Ramos (cell line): ENCODE measurements around the gene NOP56.

Experiments used
- in situ Hi-C: fragments of 300-500 bp; cut with MboI; formaldehyde crosslinking; loops from one replicate; pipeline ENCODE4 v1.14.3; 2022; ENCODE audit warnings: low sequenced_read_pairs; ENCODE audit not compliant: unreplicated experiment

NOP56 gene

DNA sequence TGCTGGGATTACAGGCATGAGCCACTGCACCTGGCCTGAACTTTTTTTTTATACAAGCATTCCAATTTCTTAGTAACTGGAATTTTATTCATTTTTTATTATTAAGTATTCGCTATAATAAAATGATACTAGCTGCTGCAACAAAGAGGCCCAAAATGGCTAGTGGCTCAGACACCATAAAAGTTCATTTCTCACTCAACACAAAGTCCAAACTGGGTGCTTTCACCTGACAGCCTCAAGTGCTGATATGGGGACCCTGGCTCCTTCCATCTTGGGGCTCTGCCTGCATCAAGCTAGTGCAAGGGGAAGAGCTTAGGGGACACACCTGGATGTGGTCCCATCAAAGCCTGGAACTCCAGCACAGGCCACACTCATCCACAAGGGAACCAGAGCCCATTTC lies 12.2 kb upstream of the NOP56 start:
- in situ Hi-C loops, result no loop called here

DNA sequence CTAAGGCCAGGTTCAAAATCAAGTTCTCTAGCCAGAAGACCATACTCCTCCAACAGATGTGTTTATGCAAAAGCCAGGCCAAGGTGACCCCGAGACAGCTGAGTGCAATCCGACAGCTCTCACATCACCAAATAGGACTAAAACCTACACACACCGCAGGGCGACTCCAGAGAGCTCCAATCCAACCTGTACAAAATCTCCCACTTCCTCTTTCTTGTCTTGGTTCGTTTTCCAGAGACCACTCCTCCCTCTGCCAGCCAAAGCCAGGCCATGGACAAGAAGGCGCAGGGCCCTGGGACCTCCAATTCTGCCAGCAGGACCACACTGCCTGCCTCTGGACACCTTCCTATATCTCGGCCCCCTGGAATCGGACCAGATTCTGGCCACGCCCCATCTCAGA lies 11.5 kb upstream of the NOP56 start:
- in situ Hi-C loops, result no loop called here

DNA sequence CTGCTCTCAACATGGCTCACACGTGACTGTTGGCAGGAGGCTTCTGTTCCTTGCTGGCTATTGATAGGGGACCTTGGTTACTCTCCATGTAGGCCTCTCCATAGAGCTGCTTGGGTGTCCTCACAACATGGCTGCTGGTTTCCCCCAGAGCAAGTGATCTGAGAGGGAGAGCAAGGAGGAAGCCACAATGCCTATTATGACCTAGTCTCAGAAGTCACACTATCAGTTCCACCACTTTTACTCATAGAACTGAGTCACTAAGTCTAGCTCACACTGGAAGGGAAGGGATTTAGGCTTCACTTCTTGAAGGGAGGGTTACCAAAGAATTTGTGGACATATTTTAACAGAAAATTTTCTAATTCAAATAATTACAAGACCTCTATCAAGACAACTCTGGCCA lies 8.7 kb upstream of the NOP56 start:
- in situ Hi-C loops, result no loop called here

DNA sequence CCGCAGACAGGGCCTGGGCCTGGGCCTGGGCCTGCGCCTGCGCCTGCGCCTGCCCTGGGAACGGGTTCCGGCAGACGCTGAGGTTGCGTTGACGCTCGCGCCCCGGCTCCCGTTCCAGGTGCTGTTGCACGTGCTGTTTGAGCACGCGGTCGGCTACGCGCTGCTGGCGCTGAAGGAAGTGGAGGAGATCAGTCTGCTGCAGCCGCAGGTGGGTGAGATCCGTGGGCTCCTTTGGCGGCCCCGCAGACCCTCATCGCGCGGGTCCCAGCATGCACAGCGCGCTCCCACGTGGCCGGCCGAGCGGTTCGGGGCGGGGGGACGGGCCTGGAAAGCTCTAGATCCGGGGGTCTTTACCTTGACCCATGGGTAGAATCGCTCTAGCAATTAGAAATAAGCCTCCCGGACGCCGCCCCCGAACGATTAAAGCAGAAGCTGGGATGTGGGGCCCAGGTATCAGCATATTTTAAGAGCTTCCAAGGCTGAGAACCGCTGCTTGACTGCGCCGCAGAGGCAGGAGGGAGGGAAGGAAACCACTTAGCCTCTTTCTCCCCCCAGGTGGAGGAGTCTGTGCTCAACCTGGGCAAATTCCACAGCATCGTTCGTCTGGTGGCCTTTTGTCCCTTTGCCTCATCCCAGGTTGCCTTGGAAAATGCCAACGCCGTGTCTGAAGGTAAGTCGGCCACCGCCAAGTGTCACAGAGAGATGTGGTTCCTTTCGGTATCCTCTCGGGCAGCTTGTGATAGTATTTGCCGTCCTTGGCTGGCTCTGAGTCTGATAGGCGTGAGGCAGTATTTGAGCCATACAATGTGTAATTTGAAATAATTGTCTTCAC lies 508 bp downstream of the NOP56 start:
- in situ Hi-C loops, result no loop called here

DNA sequence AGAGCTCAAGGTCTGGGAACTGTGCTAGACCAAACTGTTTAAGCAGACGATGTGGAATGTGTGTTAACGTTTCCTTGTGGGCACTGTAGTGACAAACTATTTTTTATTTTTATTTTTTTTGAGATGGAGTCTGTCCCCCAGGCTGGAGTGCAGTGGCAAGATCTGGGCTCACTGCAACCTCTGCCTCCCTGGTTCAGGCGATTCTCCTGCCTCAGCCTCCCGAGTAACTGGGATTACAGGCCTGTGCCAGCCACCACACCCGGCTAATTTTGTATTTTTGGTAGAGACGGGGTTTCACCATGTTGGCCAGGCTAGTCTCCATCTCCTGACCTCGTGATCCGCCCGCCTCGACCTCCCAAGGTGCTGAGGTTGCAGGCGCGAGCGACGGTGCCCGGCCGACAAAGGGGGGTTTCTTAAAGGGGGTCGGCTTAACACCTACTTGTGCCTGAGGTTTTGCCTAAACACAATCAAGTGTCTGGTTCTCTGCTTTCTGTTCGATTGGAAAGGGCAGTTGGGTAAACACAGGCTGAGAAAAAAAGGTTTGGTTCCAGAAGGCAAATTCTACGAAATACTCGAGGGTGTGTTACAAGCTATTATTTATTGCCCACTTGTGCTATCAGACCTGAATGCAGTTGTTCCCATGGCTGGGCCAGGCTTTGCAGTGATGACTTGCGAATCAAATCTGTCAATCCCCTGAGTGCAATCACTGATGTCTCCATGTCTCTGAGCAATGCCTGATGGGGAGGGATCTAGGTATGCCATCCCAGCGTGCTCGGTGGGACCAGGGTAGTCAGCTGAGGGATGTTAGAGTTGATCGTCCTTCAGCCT lies 1.3 kb downstream of the NOP56 start:
- in situ Hi-C loops, result no loop called here

DNA sequence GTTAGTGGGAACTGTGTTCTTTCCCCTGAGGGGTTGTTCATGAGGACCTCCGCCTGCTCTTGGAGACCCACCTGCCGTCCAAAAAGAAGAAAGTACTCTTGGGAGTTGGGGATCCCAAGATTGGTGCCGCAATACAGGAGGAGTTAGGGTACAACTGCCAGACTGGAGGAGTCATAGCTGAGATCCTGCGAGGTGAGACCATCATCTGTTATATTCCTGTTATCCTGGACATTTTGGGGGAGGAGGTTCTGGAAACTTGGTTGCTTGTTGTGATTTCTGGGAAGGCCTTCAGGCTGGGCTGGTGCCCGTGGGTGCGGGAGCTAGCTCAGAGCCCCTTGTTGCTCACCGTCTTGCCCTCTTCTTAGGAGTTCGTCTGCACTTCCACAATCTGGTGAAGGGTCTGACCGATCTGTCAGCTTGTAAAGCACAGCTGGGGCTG lies 2.0 kb downstream of the NOP56 start:
- in situ Hi-C loops, result no loop called here

DNA sequence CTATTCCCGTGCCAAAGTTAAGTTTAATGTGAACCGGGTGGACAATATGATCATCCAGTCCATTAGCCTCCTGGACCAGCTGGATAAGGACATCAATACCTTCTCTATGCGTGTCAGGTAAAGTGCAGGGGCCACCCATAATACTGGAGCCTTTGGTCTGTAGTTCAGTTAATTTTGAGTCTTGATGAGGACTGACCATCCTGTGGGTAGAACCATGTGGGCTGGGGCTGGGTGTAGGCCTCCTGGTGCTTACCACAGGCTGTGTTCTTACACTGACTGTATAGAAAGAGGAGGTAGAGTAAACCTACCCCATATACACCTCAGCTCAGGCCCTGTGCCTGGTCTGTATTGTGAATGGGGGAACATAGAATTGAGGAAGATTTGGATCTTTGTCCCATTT lies 2.4 kb downstream of the NOP56 start:
- in situ Hi-C loops, result no loop called here

DNA sequence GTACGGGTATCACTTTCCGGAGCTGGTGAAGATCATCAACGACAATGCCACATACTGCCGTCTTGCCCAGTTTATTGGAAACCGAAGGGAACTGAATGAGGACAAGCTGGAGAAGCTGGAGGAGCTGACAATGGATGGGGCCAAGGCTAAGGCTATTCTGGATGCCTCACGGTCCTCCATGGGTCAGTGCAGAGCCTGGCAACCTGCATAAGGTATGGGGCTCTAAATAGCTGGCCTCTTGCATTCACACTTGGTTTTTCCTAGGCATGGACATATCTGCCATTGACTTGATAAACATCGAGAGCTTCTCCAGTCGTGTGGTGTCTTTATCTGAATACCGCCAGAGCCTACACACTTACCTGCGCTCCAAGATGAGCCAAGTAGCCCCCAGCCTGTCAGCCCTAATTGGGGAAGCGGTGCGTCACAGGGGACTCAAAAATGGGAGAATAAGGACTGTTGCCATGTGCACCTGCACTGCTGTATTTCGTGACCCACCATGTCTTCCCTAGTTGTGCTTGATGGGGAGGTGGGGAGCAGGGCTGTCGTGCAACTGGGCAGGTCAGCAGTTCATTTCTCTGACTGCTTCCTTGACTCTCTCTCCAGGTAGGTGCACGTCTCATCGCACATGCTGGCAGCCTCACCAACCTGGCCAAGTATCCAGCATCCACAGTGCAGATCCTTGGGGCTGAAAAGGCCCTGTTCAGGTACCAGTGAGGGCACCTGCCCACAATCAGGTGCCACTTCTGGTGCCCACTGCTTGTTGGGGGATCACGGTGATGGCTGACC lies 3.1 kb downstream of the NOP56 start:
- in situ Hi-C loops, result no loop called here

DNA sequence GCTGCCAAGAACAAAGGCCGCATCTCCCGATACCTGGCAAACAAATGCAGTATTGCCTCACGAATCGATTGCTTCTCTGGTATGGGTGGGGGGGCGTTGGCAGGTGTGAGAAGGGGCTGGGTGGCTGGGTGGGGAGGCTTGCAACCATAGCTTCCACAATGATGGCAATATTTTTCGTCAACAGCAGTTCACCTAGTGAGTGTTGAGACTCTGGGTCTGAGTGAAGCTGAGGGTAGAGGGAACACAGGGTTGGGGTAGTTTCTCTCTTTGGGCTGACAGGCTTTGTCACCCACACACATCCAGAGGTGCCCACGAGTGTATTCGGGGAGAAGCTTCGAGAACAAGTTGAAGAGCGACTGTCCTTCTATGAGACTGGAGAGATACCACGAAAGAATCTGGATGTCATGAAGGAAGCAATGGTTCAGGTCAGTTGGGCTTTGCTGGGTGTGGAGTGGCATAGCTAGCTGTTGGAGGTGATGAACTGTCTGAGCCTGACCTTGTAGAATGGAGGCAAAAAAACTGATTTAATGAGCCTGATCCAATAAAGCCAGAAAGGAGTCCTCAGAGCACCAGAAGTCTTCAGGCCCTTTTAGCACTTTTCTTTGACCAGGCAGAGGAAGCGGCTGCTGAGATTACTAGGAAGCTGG lies 4.2 kb downstream of the NOP56 start:
- in situ Hi-C loops, result no loop called here

DNA sequence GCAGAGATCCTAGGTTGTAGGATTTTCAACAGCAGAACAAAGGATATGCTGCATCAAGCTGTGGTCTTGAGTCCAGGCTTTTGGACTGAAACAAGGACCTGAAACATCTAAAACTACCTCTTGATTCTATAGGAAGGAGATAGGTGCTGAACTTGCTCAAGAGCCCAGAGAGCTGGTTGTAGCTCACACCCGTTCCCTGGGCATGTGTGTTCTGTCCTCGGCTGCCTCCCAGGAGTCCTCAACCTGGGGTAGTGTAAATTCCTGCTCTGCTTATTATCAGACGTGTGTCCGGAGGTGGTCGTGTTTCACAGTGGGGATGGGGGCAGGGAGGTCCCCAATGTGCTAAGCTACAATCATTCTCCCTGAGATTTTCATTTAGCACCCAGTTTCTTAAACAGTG lies 4.8 kb downstream of the NOP56 start:
- in situ Hi-C loops, result no loop called here

DNA sequence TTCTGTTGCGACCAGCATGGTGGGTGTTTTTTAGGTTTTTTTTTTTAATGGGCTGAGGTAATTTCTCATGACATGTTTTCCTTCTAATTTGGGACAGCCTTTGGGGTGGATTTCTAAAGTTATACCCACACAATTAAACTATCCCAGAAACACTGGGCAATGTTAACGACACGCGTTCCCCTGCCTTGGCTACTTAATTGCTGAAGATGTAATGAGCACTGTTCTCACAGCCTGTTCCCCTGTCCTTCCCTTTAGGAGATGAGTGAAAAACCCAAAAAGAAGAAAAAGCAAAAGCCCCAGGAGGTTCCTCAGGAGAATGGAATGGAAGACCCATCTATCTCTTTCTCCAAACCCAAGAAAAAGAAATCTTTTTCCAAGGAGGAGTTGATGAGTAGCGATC lies 5.2 kb downstream of the NOP56 start:
- in situ Hi-C loops, result no loop called here

DNA sequence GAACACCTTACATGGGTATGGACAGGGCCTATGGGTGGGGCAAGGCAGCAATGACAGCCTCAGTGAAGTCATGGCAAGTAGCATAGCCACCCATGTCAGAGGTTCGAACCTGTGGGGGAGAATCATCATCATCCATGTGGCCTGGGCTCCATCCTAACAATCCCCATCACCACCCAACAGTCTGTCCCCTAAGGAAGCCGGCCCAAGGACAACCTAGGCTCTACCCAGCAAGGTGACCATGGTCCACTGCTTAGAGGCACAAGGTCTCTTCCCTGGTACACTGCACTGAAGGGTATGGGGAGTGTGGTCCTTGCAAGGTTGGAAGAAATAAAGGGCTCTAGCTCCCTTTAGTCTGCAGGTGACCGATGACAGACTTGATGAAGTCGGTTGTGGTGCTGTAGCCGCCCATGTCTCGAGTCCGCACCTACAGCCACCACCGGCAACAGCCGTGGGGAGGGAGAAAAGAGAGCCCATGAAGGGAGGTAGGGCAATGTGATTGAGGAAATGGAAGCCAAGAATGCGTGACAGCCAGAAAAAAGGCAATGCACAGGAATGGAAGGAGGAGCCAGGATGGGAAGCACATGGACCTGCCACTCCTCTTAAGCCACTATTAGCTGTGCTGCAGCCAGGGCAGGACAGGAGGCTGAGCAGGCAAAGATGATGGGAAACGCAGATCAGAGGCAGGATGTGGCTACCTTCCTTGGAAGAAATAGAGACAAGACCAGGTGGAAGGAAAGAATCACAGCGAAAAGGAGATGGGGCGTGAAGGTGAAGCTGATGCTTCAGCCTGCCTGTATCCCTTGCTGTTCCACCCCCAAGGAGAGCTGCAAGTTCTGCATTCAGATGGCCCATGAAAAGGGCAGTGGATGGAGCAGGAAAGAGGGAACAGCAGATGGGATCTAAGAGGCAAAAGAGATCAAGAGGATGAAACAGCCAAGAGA lies 6.3 kb downstream of the NOP56 start:
- in situ Hi-C loops, result no loop called here

DNA sequence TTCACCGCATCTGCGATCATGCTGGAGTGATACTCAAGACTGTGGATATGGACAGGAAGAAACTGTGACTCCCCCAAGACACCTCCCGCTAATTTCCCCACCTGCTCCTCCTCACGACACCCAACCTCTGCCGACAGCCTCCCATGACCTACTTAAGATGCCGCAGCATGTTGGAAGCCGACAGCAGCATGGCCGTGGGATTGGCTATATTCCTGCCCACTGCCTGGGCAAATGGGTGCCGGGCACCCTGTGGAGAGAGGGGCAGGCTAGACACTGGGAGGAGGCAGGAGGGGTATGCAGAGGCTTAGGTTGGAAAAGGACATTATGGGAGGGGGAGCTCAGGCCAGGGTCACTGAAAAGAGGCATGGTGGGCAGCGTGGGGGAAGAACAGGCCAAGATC lies 7.1 kb downstream of the NOP56 start:
- in situ Hi-C loops, result no loop called here

DNA sequence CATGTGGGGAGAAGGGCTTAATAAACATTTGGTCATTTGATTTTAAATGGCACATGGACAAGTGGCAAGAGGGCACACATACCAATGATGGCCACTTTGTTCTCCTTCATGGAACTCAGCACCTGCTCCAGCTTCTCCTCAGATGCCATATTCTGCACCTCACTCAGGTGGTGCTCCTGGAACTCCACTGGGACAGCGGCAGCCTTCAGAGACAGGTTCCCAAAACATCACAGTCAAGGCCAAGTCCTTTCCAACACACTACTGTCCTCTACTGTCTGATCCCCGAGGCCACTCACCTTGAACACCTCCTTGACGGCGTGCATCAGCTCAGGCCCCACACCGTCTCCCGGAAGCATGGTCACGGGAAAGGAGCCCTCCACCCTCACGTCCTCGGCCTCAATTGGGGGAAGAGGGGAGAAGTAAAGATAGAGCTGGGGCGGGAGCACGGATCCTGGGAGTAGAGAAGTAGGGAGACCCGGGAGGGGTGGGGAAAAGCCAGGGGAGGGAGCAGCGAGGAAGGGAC lies 11.0 kb downstream of the NOP56 start:
- in situ Hi-C loops, result no loop called here

DNA sequence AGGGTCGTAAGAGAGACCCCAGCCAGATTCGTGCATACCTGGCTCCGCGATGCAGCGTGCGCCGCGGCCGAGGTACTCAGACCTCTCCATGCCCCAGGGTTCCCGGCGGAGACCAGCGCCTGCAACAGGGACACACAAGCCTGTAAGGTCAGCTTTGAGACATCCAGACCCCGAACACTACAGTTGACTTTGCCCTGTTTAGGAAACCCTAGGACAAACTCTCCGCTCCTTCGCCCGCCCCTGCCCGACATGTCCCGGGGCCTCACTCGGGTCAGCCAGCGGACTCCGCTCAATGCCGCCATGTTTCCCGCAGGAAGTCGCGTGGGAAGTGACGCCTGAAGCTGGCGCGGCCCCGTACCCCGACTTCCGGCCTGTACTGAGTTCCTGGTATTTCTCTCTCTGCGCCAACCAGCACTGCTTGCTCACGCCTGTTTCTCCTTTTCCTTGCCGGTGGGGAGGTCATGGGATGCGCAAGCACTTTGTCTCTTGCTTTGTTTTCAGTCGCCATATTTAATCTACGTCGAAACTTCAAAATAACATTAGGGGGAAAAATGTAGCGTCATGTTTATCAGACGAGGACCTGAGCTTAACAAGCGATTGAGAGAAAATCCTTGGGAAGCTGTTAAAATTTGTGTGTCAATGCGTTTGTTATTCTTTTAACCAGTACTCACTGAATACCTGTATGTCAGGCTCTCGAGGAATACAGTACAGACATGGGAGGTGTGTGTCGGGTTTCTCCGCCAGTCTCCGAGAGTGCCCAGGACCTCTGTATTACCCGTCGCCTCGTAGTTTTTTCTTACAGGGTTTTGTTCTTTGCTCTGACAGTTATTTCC lies 11.7 kb downstream of the NOP56 start, which contains the start of gene IDH3B:
Gene IDH3B, minus strand, starts transcription at position 330 of the 833 bp plus-strand sequence. Its CDS starts 28 bp downstream, at position 302.
- in situ Hi-C loops, result no loop called here

DNA sequence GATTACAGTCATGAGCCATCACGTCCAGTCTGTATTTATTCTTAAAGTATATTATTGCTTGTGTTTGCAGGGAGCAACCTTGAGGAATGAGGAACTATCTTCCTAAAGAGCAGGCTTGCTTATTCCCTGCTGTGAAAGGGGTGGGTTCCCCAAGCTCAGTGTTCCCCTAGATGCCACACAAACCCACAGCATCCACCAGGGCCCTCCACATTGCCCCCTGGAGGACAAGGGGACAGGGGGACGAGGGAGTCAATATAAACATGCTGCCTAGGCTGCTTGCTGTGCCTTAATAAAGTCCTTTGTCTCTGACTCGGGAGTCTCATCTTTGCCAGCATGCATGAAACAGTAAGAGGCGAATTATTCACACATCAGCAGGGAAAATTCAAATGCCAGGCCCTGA lies 19.5 kb downstream of the NOP56 start:
- in situ Hi-C loops, result no loop called here

DNA sequence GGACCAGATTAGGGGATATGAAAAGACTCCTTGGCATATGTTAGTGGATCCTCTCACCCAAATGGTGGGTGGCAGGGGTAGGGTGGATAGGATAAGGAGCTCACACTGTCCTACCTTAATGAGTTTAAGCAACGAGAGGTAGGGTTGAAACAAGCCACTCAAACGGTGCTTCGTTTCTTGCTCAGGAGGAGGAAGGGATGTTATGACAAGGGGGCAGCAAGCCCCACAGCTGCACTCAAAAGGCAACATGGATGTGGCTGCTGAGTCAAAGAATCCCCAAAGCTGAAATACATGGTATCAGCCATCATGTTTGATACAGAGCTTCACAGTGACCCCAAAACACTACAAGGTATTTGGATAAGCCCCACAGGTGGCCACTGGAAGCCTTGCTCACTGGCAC lies 20.0 kb downstream of the NOP56 start:
- in situ Hi-C loops, result no loop called here

DNA sequence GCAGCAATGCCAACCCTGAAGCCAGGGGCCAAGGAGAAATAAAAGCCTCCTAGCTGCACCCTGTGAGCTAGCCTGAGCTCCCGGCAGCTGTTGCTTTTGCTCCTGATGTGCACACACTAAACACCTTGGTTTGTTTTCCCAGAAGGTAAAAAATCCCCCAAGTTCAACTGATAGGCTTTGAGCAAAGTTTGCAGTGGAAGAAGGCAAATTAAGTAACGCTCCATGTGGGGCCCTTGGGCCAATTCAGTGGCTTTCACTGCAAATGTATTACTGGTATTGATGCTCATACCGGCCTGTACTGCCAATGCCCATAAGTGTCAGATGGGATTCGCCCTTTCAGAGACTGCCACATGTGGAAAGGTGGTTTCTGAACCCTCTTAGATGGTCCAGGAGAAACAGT lies 21.0 kb downstream of the NOP56 start:
- in situ Hi-C loops, result no loop called here
